ENCODE data around the gene TSHZ2. TPM values are rescaled to one million over a fixed set of nuclear protein-coding genes. Genes with fewer than 3 reads are reported as not detected.

Gene TSHZ2
- total RNA-seq: 1 to 10 TPM; 2.9 to 6.2 (median 4.8) TPM
- 1 to 10 TPM; 1.5 to 4.1 TPM for polyA plus RNA-seq
- long read RNA-seq, donor 1, partial matches to known transcripts: 0 of 1 reads
- long read RNA-seq, donor 1, other reads (novel, unspliced or antisense): 1 of 1 reads
- long read RNA-seq, donor 2, partial matches to known transcripts: 0 of 4 reads
- long read RNA-seq, donor 2, other reads (novel, unspliced or antisense): 2 of 4 reads
- long read RNA-seq, donor 3, partial matches to known transcripts: 2 of 3 reads
- long read RNA-seq, donor 3, other reads (novel, unspliced or antisense): 1 of 3 reads

- no peaks in the 10 kb centered on the region for H3K9me3 ChIP-seq
- intact Hi-C loops (cut with DNase I): no loop called here
- no peak for TF ChIP-seq CTCF (IDR thresholded peaks at IDR 0.05)
- peaks cover 0 to 49% (median 19%) of the 10 kb centered on the region in 7 donors for H3K27me3 ChIP-seq
- H3K36me3 ChIP-seq: no peaks in the 10 kb centered on the region
- DNase-seq: peak; percentile 17 to 25
- peaks cover 0 to 8% (median 0%) of the 10 kb centered on the region in 9 donors for H3K4me1 ChIP-seq
- WGBS, 2 donors: 0 to 2% methylated on average over 31 to 40 of the region's 41 CpGs
- peak within 1 kb of the TSS in 8 of 10 donors; percentile 33 to 87 (median 66) for H3K27ac ChIP-seq
- H3K4me3 ChIP-seq: peak within 1 kb of the TSS; percentile 19 to 66 (median 58)
- peak; percentile 44 to 76 (median 62) for ATAC-seq
Observed at GRCh38 chr20:52972190-52972937, at the start of gene TSHZ2. TSHZ2 (plus strand) TSS chr20:52972358; CDS start chr20:52973294, 936 bp downstream.

GRCh38 chr20:52922436-52922835, 49.7 kb upstream of the TSHZ2 start:
- Histone ChIP-seq H3K27me3 (no peaks in the 10 kb centered on the region), H3K36me3 (no peaks in the 10 kb centered on the region), H3K4me1 (peaks cover 0 to 11% (median 0%) of the 10 kb centered on the region in 9 donors), H3K9me3 (no peaks in the 10 kb centered on the region), H3K4me3 (no peak overlapping the region), H3K27ac (no peak overlapping the region)
- intact Hi-C loops (cut with DNase I): no loop called here
- ATAC-seq (no peak), DNase-seq (no peak)
- TF ChIP-seq CTCF (IDR thresholded peaks at IDR 0.05): no peak
- 60 to 67% methylated on average over 2 of the region's 2 CpGs for WGBS, 2 donors

GRCh38 chr20:52923123-52923937, 48.8 kb upstream of the TSHZ2 start:
- 57 to 67% methylated on average over 8 of the region's 8 CpGs for WGBS, 2 donors
- Histone ChIP-seq H3K27ac (peak overlapping the region in 1 of 10 donors; percentile 20), H3K9me3 (no peaks in the 10 kb centered on the region), H3K36me3 (no peaks in the 10 kb centered on the region), H3K4me1 (peaks cover 0 to 11% (median 0%) of the 10 kb centered on the region in 9 donors), H3K27me3 (no peaks in the 10 kb centered on the region), H3K4me3 (no peak overlapping the region)
- ATAC-seq (peak in 3 of 8 donors; percentile 35 to 58 (median 58)), DNase-seq (no peak)
- intact Hi-C loops (cut with DNase I): no loop called here
- TF ChIP-seq CTCF (IDR thresholded peaks at IDR 0.05): no peak

All from heart right ventricle (tissue), 16 donors.